ENCODE data around the gene HGS. TPM values are rescaled to one million over a fixed set of nuclear protein-coding genes. Genes with fewer than 3 reads are reported as not detected.

Gene HGS
- total and polyA plus RNA-seq, 2 of the 13 experiments (the other 11 are each of a cell fraction or from before 2014, with no cell fraction given), result 73.3 to 78.1 TPM

GRCh38 chr17:81713556-81714411 lies 30.0 kb downstream of the HGS start (continued):
- TF ChIP-seq, protein P1, sequence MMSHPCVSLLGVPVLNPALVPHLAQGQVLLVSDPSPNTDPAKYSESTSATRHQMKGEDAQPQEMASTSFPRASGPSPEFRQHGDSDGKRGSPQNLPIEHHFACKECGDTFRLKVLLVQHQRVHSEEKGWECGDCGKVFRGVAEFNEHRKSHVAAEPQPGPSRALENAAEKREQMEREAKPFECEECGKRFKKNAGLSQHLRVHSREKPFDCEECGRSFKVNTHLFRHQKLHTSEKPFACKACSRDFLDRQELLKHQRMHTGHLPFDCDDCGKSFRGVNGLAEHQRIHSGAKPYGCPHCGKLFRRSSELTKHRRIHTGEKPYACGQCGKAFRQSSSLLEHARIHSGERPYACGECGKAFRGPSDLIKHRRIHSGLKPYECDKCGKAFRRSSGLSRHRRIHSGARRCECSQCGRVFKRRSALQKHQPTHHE (CRISPR knock-in tag; IDR thresholded peaks at IDR 0.05; ENCODE audit: borderline replicate concordance), result no peak
- TF ChIP-seq, protein P2, sequence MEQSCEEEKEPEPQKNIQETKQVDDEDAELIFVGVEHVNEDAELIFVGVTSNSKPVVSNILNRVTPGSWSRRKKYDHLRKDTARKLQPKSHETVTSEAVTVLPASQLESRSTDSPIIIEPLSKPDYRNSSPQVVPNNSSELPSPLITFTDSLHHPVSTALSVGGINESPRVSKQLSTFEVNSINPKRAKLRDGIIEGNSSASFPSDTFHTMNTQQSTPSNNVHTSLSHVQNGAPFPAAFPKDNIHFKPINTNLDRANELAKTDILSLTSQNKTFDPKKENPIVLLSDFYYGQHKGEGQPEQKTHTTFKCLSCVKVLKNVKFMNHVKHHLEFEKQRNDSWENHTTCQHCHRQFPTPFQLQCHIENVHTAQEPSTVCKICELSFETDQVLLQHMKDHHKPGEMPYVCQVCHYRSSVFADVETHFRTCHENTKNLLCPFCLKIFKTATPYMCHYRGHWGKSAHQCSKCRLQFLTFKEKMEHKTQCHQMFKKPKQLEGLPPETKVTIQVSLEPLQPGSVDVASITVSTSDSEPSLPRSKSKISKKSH (CRISPR knock-in tag; IDR thresholded peaks at IDR 0.05; ENCODE audit: borderline replicate concordance), result peak; percentile 85
- peak; percentile 90 for TF ChIP-seq TARDBP (CRISPR knock-in tag; IDR thresholded peaks at IDR 0.05)
- peak; percentile 69; the same call in 1 of the 2 replicates for TF ChIP-seq ZNF670 (CRISPR knock-in tag; IDR thresholded peaks at IDR 0.05; ENCODE audit: borderline replicate concordance)
- TF ChIP-seq ZSCAN31 (CRISPR knock-in tag; IDR thresholded peaks at IDR 0.05; ENCODE audit: low read depth), result peak; percentile 93; the same call in 1 of the 2 replicates
- peak; percentile 74 for TF ChIP-seq NR2F6 (IDR thresholded peaks at IDR 0.05)
- peak; percentile 80 for TF ChIP-seq NR2F6 (CRISPR knock-in tag; IDR thresholded peaks at IDR 0.05)
- no peak for TF ChIP-seq ISL2 (CRISPR knock-in tag; IDR thresholded peaks at IDR 0.05)
- no peak for TF ChIP-seq SYNCRIP (IDR thresholded peaks at IDR 0.05; ENCODE audit: insufficient read depth, low read depth, low read length)
- 0 out of 2 replicates have a peak, but pooled peaks have one; percentile 50 for TF ChIP-seq ZNF766 (CRISPR knock-in tag; IDR thresholded peaks at IDR 0.05; ENCODE audit: borderline replicate concordance)
- TF ChIP-seq, protein P3, sequence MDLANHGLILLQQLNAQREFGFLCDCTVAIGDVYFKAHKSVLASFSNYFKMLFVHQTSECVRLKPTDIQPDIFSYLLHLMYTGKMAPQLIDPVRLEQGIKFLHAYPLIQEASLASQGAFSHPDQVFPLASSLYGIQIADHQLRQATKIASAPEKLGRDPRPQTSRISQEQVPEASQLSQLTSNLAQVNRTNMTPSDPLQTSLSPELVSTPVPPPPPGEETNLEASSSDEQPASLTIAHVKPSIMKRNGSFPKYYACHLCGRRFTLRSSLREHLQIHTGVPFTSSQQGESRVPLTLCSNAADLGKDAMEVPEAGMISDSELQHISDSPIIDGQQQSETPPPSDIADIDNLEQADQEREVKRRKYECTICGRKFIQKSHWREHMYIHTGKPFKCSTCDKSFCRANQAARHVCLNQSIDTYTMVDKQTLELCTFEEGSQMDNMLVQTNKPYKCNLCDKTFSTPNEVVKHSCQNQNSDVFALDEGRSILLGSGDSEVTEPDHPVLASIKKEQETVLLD (CRISPR knock-in tag; IDR thresholded peaks at IDR 0.05; ENCODE audit: low read depth), result peak; percentile 60
- TF ChIP-seq MIER2 (CRISPR knock-in tag; IDR thresholded peaks at IDR 0.05), result peak; percentile 31; the same call in 1 of the 2 replicates
- peak; percentile 82 for TF ChIP-seq GZF1 (CRISPR knock-in tag; IDR thresholded peaks at IDR 0.05)
- TF ChIP-seq PCBP2 (optimal IDR thresholded peaks at IDR 0.05; ENCODE audit: low read depth, low read length, poor library complexity, severe bottlenecking), result no peak
- TF ChIP-seq, protein P4, sequence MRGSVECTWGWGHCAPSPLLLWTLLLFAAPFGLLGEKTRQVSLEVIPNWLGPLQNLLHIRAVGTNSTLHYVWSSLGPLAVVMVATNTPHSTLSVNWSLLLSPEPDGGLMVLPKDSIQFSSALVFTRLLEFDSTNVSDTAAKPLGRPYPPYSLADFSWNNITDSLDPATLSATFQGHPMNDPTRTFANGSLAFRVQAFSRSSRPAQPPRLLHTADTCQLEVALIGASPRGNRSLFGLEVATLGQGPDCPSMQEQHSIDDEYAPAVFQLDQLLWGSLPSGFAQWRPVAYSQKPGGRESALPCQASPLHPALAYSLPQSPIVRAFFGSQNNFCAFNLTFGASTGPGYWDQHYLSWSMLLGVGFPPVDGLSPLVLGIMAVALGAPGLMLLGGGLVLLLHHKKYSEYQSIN (CRISPR knock-in tag; IDR thresholded peaks at IDR 0.05; ENCODE audit: borderline replicate concordance), result no peak
- peak; percentile 78 for TF ChIP-seq PHF8 (CRISPR knock-in tag; IDR thresholded peaks at IDR 0.05)
- TF ChIP-seq MATR3 (CRISPR knock-in tag; IDR thresholded peaks at IDR 0.05), result no peak
- no peak; the same call in 1 of the 2 replicates for TF ChIP-seq ZBTB42 (CRISPR knock-in tag; IDR thresholded peaks at IDR 0.05)
- TF ChIP-seq ZNF598 (CRISPR knock-in tag; IDR thresholded peaks at IDR 0.05; ENCODE audit: borderline replicate concordance), result no peak; the same call in 1 of the 2 replicates
- 0 out of 2 replicates have a peak, but pooled peaks have one; percentile 10 for TF ChIP-seq ZNF121 (CRISPR knock-in tag; IDR thresholded peaks at IDR 0.05)
- TF ChIP-seq ZNF703 (CRISPR knock-in tag; IDR thresholded peaks at IDR 0.05; ENCODE audit: borderline replicate concordance), result no peak
- TF ChIP-seq ZNF816 (CRISPR knock-in tag; IDR thresholded peaks at IDR 0.05; ENCODE audit: borderline replicate concordance), result no peak; the same call in 1 of the 2 replicates
- TF ChIP-seq, protein P5, sequence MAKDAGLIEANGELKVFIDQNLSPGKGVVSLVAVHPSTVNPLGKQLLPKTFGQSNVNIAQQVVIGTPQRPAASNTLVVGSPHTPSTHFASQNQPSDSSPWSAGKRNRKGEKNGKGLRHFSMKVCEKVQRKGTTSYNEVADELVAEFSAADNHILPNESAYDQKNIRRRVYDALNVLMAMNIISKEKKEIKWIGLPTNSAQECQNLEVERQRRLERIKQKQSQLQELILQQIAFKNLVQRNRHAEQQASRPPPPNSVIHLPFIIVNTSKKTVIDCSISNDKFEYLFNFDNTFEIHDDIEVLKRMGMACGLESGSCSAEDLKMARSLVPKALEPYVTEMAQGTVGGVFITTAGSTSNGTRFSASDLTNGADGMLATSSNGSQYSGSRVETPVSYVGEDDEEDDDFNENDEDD (CRISPR knock-in tag; IDR thresholded peaks at IDR 0.05; ENCODE audit: borderline replicate concordance), result peak; percentile 90; the same call in 1 of the 2 replicates
